ENCODE results near the gene SCUBE1. TPM values are rescaled to one million over a fixed set of nuclear protein-coding genes. Genes with fewer than 3 reads are reported as not detected.

SCUBE1 gene
- total RNA-seq, 1 experiment from 2014 or later, result not detected

- no peaks in the 10 kb centered on the region for H3K9me3 ChIP-seq (replicated peaks)
- no peak overlapping the region for H3K27ac ChIP-seq
- H3K4me1 ChIP-seq (replicated peaks), result no peaks in the 10 kb centered on the region
Observed at GRCh38 chr22:43299736-43300135, 43.4 kb downstream of the SCUBE1 start.

GRCh38 chr22:43298062-43298801 lies 44.9 kb downstream of the SCUBE1 start:
- no peaks in the 10 kb centered on the region for H3K9me3 ChIP-seq (replicated peaks)
- no peaks in the 10 kb centered on the region for H3K36me3 ChIP-seq
- peaks cover 15% of the 10 kb centered on the region for H3K4me1 ChIP-seq (replicated peaks)
- H3K4me3 ChIP-seq, result no peak overlapping the region
- H3K27ac ChIP-seq, result no peak overlapping the region
- H3K27me3 ChIP-seq (replicated peaks), result no peaks in the 10 kb centered on the region
- no peak for DNase-seq (ENCODE audit: low read depth in 1 of 2, low spot score in 2 of 2)

More at GRCh38 chr22:43299736-43300135, 43.4 kb downstream of the SCUBE1 start:
- H3K27me3 ChIP-seq (replicated peaks), result no peaks in the 10 kb centered on the region
- no peak overlapping the region for H3K4me3 ChIP-seq
- no peaks in the 10 kb centered on the region for H3K36me3 ChIP-seq
- DNase-seq (ENCODE audit: low read depth in 1 of 2, low spot score in 2 of 2), result no peak

- no peaks in the 10 kb centered on the region for H3K9me3 ChIP-seq (replicated peaks)
- H3K36me3 ChIP-seq, result no peaks in the 10 kb centered on the region
- H3K27me3 ChIP-seq (replicated peaks), result no peaks in the 10 kb centered on the region
- H3K27ac ChIP-seq, result no peak overlapping the region
- no peak overlapping the region for H3K4me3 ChIP-seq
- H3K4me1 ChIP-seq (replicated peaks), result peaks cover 23% of the 10 kb centered on the region
- DNase-seq (ENCODE audit: low read depth in 1 of 2, low spot score in 2 of 2), result no peak
Observed at GRCh38 chr22:43297270-43298061, 45.7 kb downstream of the SCUBE1 start.

- Histone ChIP-seq H3K4me3 (no peak overlapping the region), H3K4me1 (replicated peaks) (peaks cover 30% of the 10 kb centered on the region), H3K27ac (no peak overlapping the region), H3K36me3 (no peaks in the 10 kb centered on the region), H3K9me3 (replicated peaks) (no peaks in the 10 kb centered on the region), H3K27me3 (replicated peaks) (no peaks in the 10 kb centered on the region)
- no peak for DNase-seq (ENCODE audit: low read depth in 1 of 2, low spot score in 2 of 2)
Observed at GRCh38 chr22:43296276-43296902, 46.8 kb downstream of the SCUBE1 start.

GRCh38 chr22:43295660-43296059 lies 47.5 kb downstream of the SCUBE1 start:
- Histone ChIP-seq H3K27me3 (replicated peaks) (no peaks in the 10 kb centered on the region), H3K4me3 (no peak overlapping the region), H3K4me1 (replicated peaks) (peaks cover 30% of the 10 kb centered on the region), H3K27ac (no peak overlapping the region), H3K9me3 (replicated peaks) (no peaks in the 10 kb centered on the region), H3K36me3 (no peaks in the 10 kb centered on the region)
- DNase-seq (ENCODE audit: low read depth in 1 of 2, low spot score in 2 of 2), result no peak

GRCh38 chr22:43295173-43295572 lies 48.0 kb downstream of the SCUBE1 start:
- no peak overlapping the region for H3K4me3 ChIP-seq
- H3K27ac ChIP-seq, result no peak overlapping the region
- no peaks in the 10 kb centered on the region for H3K27me3 ChIP-seq (replicated peaks)
- no peaks in the 10 kb centered on the region for H3K36me3 ChIP-seq
- no peaks in the 10 kb centered on the region for H3K9me3 ChIP-seq (replicated peaks)
- no peak for DNase-seq (ENCODE audit: low read depth in 1 of 2, low spot score in 2 of 2)
- peaks cover 30% of the 10 kb centered on the region for H3K4me1 ChIP-seq (replicated peaks)

GRCh38 chr22:43293655-43294392 lies 49.3 kb downstream of the SCUBE1 start:
- no peaks in the 10 kb centered on the region for H3K9me3 ChIP-seq (replicated peaks)
- DNase-seq (ENCODE audit: low read depth in 1 of 2, low spot score in 2 of 2), result peak; percentile 72 to 82
- no peaks in the 10 kb centered on the region for H3K27me3 ChIP-seq (replicated peaks)
- peaks cover 30% of the 10 kb centered on the region for H3K4me1 ChIP-seq (replicated peaks)
- H3K36me3 ChIP-seq, result no peaks in the 10 kb centered on the region
- no peak overlapping the region for H3K4me3 ChIP-seq
- H3K27ac ChIP-seq, result peak overlapping the region; percentile 17; the same call in 1 of the 2 replicates

- H3K27me3 ChIP-seq (replicated peaks), result no peaks in the 10 kb centered on the region
Observed at GRCh38 chr22:43293259-43293654, 49.9 kb downstream of the SCUBE1 start.

GRCh38 chr22:43292630-43293018 lies 50.5 kb downstream of the SCUBE1 start:
- no peaks in the 10 kb centered on the region for H3K9me3 ChIP-seq (replicated peaks)
- H3K4me1 ChIP-seq (replicated peaks), result peaks cover 30% of the 10 kb centered on the region
- H3K36me3 ChIP-seq, result no peaks in the 10 kb centered on the region
- H3K4me3 ChIP-seq, result no peak overlapping the region
- no peak overlapping the region for H3K27ac ChIP-seq
- no peaks in the 10 kb centered on the region for H3K27me3 ChIP-seq (replicated peaks)
- DNase-seq (ENCODE audit: low read depth in 1 of 2, low spot score in 2 of 2), result no peak

More at GRCh38 chr22:43293259-43293654, 49.9 kb downstream of the SCUBE1 start:
- no peaks in the 10 kb centered on the region for H3K9me3 ChIP-seq (replicated peaks)
- peaks cover 30% of the 10 kb centered on the region for H3K4me1 ChIP-seq (replicated peaks)
- H3K27ac ChIP-seq, result peak overlapping the region; percentile 17; the same call in 1 of the 2 replicates
- no peak for DNase-seq (ENCODE audit: low read depth in 1 of 2, low spot score in 2 of 2)
- no peaks in the 10 kb centered on the region for H3K36me3 ChIP-seq
- no peak overlapping the region for H3K4me3 ChIP-seq

- no peak for DNase-seq (ENCODE audit: low read depth in 1 of 2, low spot score in 2 of 2)
- no peak overlapping the region for H3K4me3 ChIP-seq
- H3K27me3 ChIP-seq (replicated peaks), result no peaks in the 10 kb centered on the region
- H3K9me3 ChIP-seq (replicated peaks), result no peaks in the 10 kb centered on the region
- H3K27ac ChIP-seq, result no peak overlapping the region
- H3K36me3 ChIP-seq, result no peaks in the 10 kb centered on the region
- peaks cover 30% of the 10 kb centered on the region for H3K4me1 ChIP-seq (replicated peaks)
Observed at GRCh38 chr22:43291381-43291780, 51.8 kb downstream of the SCUBE1 start.

GRCh38 chr22:43289976-43290721 lies 53.0 kb downstream of the SCUBE1 start:
- H3K27ac ChIP-seq, result no peak overlapping the region
- no peaks in the 10 kb centered on the region for H3K36me3 ChIP-seq
- H3K27me3 ChIP-seq (replicated peaks), result no peaks in the 10 kb centered on the region
- H3K4me3 ChIP-seq, result no peak overlapping the region
- H3K4me1 ChIP-seq (replicated peaks), result peaks cover 30% of the 10 kb centered on the region
- DNase-seq (ENCODE audit: low read depth in 1 of 2, low spot score in 2 of 2), result no peak
- no peaks in the 10 kb centered on the region for H3K9me3 ChIP-seq (replicated peaks)

- Histone ChIP-seq H3K36me3 (no peaks in the 10 kb centered on the region), H3K9me3 (replicated peaks) (no peaks in the 10 kb centered on the region), H3K27me3 (replicated peaks) (no peaks in the 10 kb centered on the region), H3K27ac (no peak overlapping the region), H3K4me1 (replicated peaks) (peaks cover 28% of the 10 kb centered on the region), H3K4me3 (no peak overlapping the region)
- DNase-seq (ENCODE audit: low read depth in 1 of 2, low spot score in 2 of 2), result no peak
Observed at GRCh38 chr22:43289531-43289963, 53.6 kb downstream of the SCUBE1 start.

Data from SJSA1 (cell line).